C4-2B (cell line): ENCODE measurements around the gene SEC24A.
A peak's percentile ranks its signal among the peaks of the same experiment; 100 is the strongest.

ENCODE experiments used
- CTCF ChIP-seq: fragments of 450-650 bp; conservative IDR thresholded peaks from 2 replicates; pipeline ENCODE4 v1.5.1; 2017; ENCODE audit warnings: mild to moderate bottlenecking
- ZFX ChIP-seq: fragments of 450-650 bp; IDR thresholded peaks from 2 replicates; pipeline ENCODE4 v1.6.1; 2017

GRCh38 chr5:134738133-134738962, 89.8 kb downstream of the SEC24A start, which contains the start of gene CAMLG:
- TF ChIP-seq CTCF, result no peak
- TF ChIP-seq ZFX, result peak; percentile 69
